GM18511 (cell line): ENCODE results near the gene KCTD12.
A peak's percentile ranks its signal among the peaks of the same experiment; 100 is the strongest.
"Not testable (repeated sequence)": the region's sequence is repeated elsewhere in the genome, so short reads cannot be mapped to it uniquely, and the experiment has no call there.

ENCODE experiments used
- ATAC-seq: cut with Tn5 transposase; IDR thresholded peaks from one replicate; pipeline ENCODE4 v1.9.1; 2021; ENCODE audit warnings: mild to moderate bottlenecking, moderate library complexity; ENCODE audit not compliant: unreplicated experiment

The KCTD12 gene

DNA sequence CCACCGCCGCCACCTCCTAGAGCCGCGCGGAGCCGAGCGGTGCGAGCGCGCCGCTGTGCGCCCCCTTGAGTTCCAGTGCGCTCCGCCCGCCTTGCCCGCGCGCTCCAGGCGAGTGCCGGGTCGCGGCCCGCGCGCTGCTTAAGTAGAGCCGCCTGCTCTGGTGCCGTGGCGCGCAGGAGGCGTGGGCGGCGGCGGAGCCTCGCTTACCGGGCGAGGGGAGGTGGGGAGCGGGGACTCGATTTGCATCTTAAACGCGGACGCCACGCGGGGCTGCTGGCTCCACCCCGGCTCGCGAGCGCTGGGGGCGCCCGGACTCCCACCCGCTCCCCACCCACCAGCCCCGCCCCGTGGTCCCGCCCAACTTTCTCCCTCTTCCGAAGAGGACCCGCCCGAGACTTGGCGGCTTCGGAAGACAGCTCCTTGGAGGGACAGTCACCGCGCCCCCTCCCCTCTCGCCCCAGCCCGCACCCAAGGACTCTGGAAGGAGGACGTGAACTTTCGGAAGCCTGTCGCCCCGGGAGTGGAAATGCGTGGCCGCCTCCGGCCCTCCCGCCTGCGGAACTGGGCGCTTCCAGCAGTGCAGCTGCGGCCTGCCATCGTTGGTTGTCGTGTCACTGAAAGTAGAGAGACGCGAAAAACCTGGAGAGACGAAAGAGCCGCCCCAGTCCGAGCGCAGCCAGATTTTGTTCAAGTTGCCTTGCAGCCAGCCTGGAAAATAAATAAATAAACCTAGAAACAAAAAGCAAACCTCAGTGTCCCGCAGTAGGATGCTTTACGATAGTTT, at the start of gene KCTD12:
TSS of gene KCTD12 (minus strand) at position 114 of the 784 bp plus-strand sequence. CDS start 257 bp downstream, outside the sequence.
- peak; percentile 72 for ATAC-seq

DNA sequence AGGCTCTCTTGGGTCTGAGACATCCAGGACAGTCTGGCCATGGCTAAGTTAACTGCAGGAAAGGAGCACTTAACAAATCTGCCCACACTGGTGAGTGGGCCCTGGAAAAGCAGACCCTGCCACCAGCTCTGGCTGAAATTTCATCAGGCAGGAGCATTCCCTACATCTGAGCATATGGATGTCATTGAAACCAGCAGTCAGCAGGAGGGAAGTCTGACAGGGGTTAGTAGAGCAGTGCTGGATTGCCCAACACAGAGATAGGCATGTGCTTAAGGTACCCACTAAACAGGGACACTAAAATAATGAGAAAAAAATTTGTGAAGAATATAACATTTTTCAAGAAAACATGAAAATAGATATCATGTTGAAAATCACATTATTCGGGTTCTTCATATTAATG, 48.5 kb upstream of the KCTD12 start:
- no peak for ATAC-seq

DNA sequence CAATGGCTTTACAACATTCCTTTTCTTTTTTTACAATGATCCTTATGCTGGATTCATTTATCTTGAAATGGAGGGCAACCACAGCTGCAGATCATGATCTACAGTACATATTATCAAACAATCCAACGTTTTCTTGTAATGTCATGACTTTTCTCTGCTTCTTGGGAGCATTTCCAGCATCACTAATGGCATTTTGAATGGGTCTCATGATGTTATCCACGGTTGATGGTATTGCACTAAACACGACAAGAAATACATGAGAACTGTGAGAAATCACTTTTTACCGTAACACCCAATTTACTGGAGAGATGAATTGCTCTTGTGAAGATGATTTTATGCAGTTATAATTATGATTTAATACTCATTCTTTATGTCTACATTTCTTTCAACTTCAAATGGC, 45.9 kb upstream of the KCTD12 start:
- no peak for ATAC-seq

DNA sequence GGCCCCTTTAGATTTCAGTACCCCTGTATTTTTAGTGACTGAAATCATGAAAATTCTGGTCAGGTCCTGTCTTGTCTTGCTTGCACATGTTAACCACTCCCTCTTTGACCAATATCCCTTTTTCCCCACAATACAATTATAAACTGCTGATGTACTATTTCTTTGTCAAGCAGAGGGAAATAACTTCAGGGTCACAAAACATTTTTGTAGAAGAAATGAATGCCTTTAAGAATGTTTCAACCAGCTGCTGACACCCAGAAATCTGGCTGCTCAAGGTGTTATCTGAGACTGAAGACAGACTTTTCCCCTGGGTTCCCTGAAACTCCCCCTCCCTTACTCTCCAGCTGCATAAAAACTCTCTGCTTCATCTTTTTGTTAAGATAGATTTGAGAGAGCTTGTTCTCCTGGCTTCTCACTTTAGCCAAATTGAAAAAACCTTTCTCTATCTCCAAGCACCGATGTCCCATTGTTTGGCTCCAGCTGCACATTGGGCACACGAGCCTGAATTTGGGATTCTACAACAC, 43.7 kb upstream of the KCTD12 start:
- no peak for ATAC-seq

DNA sequence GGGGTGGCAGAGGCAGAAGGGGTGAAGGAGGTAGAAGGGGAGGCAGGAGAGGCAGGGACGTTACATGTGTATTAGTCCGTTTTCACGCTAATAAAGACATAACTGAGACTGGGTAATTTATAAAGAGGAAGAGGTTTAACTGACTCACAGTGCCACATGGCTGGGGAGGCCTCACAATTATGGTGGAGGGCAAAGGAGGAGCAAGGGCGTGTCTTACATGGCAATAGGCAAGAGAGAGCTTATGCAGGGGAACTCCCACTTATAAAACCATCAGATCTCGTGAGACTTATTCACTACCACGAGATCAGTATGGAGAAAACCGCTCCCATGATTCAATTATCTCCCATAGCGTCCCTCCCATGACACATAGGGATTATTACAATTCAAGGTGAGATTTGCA, 43.1 kb upstream of the KCTD12 start:
- ATAC-seq = no peak

DNA sequence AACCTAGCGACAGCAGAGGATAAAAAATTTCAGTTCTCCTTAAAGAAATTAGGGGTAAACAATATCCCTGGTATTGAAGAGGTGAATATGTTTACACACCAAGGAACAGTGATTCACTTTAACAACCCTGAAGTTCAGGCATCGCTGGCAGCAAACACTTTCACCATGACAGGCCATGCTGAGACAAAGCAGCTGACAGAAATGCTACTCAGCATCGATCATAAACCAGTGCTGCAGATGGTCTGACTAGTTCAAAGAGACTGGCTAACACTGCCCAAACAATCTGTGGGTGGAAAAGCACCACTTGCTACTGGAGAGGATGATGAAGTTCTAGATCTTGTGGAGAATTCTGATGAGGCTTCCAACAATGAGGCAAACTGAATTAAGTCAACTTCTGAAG, 42.3 kb upstream of the KCTD12 start:
- ATAC-seq = no peak

DNA sequence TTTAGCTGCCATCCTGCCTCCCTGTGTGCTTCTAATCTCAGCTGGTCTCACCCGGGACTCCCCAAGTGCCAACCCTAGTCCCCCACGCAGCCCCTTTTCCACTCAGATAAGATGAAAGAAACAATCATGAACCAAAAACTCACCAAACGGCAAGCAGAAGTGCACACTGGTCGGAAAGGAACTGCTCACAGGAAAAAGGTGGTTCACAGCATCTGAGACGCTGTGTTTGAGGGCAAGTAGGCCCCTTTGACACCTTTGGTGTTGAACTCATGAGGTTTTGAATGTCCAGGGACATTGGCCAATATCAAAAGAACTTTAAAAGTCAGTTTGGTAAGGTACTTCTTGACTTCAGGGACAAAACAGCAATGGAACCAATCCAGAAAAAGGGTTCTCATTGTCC, 41.8 kb upstream of the KCTD12 start:
- ATAC-seq = no peak

DNA sequence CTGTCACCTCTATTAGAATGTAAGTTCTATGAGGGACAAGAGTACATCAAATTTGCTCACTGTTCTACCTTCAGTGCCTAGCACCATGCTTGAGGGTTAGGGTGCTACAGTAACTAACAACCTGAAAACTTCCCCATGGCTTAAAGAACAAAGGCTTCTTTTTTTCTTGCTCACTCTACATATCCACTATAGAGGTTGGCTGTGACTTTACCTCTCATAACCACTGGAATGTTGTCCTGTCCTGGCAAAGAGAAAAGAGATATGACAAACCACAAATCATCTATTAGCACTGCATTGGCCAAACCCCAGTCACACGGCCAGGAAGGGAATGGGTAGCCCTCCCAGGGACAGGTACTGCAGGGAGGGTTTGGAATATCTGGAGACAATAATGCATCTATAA, 38.9 kb upstream of the KCTD12 start:
- ATAC-seq = no peak

DNA sequence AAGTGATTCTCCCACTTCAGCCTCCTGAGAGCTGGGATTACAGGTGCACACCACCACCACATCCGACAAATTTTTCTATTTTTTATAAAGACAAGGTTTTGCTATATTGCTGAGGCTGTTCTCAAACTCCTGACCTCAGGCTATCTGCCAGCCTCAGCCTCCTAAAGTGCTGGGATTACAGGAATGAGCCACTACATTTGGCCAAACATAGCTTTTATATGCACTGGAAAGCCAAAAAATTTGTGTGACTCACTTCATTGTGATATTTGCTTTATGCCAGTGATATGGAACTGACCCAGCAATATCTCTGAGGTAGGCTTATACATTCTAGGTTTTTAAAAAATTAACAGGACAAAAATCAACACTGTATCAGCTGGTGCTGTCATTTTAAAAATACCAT, 35.3 kb upstream of the KCTD12 start:
- ATAC-seq = no peak

DNA sequence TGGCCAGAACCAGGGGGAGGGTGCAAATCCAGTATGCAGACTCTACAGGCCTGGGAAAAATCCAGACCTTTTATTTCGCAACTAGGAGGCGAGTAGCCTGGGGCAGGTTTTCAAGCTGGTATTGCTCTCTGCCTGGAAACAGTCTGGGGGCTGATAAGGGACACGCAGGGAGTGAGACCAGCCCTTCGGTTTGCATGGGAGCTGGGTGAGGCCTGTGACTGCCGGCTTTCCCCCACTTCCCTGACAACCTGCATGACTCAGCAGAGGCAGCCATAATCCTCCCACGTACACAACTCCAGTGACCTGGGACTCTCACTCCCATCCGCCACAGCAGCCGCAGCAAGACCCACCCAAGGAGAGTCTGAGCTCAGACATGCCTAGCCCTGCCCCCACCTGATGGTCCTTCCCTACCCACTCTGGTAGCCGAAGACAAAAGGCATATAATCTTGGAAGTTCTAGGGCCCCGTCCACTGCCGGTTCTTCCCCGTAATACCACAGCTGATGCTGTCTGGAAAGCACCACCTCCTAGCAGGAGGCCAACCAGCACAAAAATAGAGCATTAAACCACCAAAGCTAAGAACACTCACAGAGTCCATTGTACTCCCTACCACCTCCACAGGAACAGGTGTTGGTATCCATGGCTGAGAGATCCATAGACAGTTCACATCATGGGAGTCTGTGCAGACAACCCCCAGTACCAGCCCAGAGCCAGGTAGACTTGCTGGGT, 31.7 kb upstream of the KCTD12 start:
- not testable (repeated sequence) for ATAC-seq

DNA sequence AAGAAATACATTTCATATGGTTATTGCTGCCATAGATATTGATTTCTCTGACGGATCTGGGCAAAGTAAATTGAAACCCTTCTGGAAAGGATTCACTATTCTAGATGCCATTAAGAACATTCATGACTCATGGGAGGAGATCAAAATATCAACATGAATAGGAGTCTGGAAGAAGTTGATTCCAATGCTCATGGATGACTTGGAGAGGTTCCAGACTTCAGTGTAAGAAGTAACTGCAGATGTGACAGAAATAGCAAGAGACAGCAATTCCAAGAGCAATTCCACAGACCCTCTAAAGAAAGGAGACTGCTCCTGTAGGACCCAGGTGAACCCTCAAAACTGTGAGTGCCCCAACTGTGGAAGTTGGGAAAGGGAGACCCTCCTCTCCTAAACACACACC, 30.9 kb upstream of the KCTD12 start:
- ATAC-seq = no peak

DNA sequence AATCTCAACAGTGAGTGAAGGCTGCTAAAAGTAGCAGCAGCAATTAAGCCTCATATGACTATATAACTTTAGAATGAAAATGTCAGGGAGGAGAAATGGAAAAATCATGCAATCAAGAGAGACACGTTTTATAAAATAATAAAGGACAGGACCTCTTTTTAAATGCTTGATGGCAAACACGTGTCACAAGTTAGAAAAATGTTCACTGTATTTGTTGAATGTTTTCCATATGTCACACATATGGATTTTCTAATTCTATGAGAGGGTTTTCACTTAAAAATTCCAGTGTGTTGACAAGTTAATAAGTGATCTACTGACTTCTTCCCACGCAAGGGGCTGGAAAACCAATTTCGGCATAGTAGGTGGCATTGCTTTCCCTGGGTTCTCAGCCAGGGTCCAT, 27.7 kb upstream of the KCTD12 start:
- no peak for ATAC-seq

DNA sequence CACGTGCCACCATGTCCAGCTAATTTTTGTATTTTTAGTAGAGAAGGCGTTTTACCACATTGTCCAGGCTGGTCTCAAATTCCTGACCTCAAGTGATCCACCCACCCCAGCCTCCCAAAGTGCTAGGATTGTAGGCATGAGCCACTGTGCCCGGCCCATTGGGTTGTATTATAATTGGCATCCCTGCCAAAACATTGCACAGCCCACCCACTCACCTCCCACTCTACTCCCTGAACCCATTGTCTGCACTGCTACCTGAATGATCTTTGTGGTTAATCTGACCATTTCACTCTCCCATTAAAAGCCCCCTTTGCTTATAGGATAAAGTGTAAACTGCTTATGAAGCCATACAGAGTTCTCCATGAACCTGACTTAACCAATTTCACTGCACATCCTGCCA, 26.3 kb upstream of the KCTD12 start:
- ATAC-seq = no peak

DNA sequence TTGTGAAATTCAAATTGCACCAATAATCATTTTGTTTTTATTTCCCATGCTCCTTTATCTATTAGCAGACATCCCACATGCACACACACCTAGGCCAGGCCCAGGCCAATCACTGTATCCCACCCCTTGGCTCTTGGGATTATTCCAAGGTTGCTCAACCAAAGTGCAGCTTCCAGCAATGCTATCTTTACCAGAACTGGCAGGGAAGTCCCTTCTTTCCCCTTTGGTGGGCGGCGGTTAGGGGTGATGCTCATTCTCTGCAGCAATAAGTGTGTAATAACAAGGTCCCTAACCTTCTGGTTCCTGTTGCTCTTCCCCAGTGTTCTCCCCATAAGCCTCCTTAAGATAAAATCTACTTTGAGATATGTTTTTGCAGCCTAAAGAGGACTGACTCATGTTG, 18.3 kb upstream of the KCTD12 start:
- no peak for ATAC-seq

DNA sequence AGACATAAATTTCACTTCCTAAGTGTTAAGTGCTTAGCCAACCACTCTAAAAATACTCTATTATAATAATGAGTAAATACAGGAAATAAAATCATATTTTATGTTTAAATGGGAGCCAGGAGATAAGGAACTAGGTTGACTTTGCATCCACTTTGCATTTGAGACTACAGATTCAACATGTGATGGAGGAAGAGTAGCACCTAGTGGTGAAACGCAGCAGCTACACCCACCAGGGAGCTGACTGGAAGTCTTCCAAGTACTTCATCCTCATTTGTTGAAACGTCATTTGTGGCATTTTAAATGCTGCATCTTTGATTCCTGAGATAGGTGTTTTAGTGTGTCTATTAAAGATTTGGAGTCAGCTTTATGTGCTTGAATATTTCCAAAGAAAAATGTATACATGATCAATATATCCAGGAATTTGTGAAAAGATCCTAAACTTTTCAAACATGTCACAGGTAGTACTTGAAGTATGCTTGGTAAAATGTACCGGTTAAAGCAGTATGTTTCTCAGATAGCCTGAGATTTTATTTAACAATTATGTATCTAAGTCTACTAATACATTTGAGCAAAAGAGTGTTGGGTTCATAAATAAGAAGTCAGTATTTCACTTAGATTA, 17.4 kb upstream of the KCTD12 start:
- ATAC-seq = peak; percentile 96

DNA sequence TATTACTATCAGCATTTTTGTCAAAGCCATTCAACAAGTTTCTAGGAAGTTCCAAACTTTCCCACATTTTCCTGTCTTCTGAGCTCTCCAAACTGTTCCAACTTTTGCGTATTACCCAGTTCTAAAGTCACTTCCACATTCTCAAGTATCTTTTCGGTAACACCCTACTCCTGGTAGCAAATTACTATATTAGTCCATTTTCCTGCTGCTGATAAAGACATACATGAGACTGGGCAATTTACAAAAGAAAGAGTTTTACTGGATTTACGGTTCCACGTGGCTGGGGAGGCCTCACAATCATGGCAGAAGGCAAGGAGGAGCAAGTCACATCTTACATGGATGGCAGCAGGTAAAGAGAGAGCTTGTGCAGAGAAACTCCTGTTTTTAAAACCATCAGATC, 12.9 kb upstream of the KCTD12 start:
- ATAC-seq = not testable (repeated sequence)

DNA sequence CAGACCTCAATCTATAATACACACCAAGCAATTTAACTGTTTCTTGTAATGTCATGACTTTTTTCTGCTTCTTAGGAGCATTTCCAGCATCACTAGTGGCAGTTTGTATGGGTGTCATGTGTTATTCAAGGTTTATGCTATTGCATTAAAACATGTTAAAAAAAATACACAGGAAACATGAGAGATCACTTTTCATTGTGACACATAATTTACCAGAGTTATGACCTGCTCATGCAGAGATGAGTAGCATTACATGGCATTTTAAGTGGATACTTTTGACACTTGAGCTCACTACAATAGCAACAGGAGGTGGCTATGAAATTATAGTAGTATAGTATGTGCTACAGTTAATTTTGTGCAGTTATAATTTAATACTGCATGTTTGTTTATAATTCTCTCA, 11.0 kb upstream of the KCTD12 start:
- ATAC-seq = not testable (repeated sequence)

DNA sequence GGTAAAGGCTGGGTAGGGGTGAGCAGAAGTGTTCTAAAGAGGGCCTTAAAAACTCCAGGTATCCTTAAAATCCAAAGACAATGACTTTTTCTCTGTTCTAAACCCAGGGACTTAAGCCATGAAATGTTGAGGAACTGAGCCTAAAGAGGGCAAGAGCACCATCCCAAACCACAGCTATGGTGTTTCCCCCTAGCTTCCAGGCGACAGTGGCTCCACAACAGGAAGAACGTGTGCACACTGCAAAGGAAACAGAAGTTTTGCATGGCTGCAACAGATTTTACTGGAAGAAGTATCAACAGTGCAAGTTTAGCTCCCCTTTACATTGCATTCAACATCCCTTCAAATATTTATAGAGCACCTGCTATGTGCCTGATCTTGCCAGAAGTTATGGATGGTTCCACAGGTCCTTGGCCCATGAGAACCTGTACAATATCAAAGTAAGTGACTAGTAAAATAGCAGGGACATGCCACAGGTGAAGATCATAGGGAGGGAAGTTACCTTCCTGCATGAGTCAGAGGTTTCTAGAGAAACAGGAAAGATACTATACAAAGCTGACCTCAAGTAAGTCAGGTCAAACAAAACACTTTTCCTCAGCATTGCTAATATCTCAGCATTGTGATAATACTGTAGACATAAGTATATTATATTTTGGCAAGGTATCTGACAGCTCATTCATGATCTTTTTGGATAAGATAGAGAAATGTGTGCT, 8.4 kb upstream of the KCTD12 start:
- ATAC-seq = peak; percentile 67

DNA sequence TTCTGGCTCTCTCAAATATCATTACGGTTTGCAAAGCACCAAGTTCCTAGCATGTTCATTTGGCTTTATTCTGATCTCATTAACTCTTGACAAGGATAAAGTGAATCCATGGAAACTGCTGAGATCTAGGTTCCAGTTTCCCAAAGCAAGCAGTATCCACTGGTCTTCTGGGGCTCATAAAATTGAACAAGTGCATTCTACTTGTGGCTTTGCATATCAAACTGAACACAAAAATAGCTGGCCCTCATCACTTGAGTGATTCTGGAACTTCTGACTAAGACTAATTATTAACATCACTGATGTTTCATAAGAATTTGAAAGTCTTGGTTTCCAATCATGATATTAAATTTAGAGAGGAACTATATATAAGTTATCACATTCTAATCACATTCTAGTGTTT, 6.3 kb upstream of the KCTD12 start:
- peak; percentile 82 for ATAC-seq

DNA sequence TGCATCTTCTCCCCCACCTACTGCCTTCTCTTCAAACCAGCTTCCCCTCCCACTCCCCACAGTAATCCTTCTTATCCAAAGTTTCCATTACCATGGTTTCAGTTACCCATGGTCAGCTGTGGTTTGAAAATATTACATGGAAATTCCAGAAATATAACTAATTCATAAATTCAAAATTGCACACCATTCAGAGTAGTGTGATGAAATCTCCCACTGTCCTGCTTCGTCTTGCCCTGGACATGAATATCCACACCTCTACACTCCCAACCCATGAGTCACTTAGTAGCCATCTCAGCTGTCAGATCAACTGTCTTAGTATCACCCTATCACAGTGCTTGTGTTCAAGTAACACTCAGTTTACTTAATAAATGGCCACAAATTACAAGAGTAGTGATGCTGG, 3.8 kb upstream of the KCTD12 start:
- ATAC-seq = no peak

DNA sequence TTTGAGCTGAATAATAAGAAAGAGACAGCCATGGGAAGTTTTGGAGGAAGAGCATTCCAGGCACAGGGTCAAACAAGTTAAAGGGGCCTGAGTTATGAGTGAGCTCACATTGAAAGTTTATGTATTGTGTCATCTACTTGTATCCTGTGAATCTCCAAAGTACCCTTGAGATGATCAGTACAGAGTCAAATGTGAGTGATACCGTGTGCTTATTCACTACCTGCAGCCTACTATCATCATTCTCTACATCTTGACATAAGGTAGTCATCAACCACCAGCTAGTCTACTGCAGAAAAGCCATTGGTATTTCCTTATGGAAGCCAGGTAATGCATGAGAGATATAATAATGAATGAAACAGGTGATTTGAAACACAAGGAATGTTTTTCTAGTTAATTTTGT, 3.0 kb upstream of the KCTD12 start:
- no peak for ATAC-seq
